Thyroid gland (tissue), 4 donors: ENCODE measurements around the gene TRIM65. TPM values are rescaled to one million over a fixed set of nuclear protein-coding genes. Genes with fewer than 3 reads are reported as not detected.

Source experiments
- DNase-seq, 2 donors: peaks; one replicate each; pipeline ENCODE4 v3.0.0-alpha.2; 2019
- H3K27ac ChIP-seq, 3 donors: fragments of 200-600 bp; sonication (generic); 1 replicate in 2 of 3; 2 replicates in 1 of 3; pipeline ENCODE4 v1.5.1; 2016 to 2019; ENCODE audit warnings: mild to moderate bottlenecking in 1 of 3, moderate library complexity in 1 of 3
- H3K27me3 ChIP-seq: fragments of 200-600 bp; sonication (generic); one replicate; pipeline ENCODE4 v1.5.1; 2019
- H3K36me3 ChIP-seq, 2 donors: fragments of 200-600 bp; sonication (generic); one replicate each; pipeline ENCODE4 v1.5.1; 2016 to 2019
- H3K4me1 ChIP-seq, 2 donors: fragments of 200-600 bp; sonication (generic); one replicate each; pipeline ENCODE4 v1.5.1; 2017 to 2019
- H3K4me3 ChIP-seq, 3 donors: fragments of 200-600 bp; sonication (generic); replicated peaks in 1 of 3; 1 replicate in 2 of 3; 2 replicates in 1 of 3; pipeline ENCODE4 v1.5.1; 2016; ENCODE audit warnings: mild to moderate bottlenecking in 1 of 3
- H3K9me3 ChIP-seq: fragments of 200-600 bp; sonication (generic); one replicate; pipeline ENCODE4 v1.5.1; 2017
- CTCF ChIP-seq, 6 experiments: fragments of 200-600 bp in 3 of 6; fragments of 450-650 bp in 3 of 6; sonication (generic) in 3 of 6; IDR thresholded peaks; one replicate each; pipeline ENCODE4 v1.5.1; 2016 to 2019; ENCODE audit warnings: antibody characterized with exemption in 6 of 6, mild to moderate bottlenecking in 2 of 6, inconsistent platforms in 1 of 6, moderate library complexity in 1 of 6
- POLR2A ChIP-seq, 2 donors: fragments of 450-650 bp; IDR thresholded peaks; one replicate each; pipeline ENCODE4 v1.6.1; 2017; ENCODE audit warnings: antibody characterized with exemption in 2 of 2, mild to moderate bottlenecking in 2 of 2, moderate library complexity in 1 of 2
- WGBS, 2 donors: methylation state at CpG; one replicate each; pipeline ENCODE4 v1.1.5; 2017; 5-methylcytosine and 5-hydroxymethylcytosine counted together
- intact Hi-C: fragments of 100-400 bp; cut with DNase I; formaldehyde crosslinking; loops from one replicate; pipeline ENCODE4 v1.15.1; 2023
- total RNA-seq, 4 donors: library from RNA; depleted of rRNA; stranded (reverse); fragments of >200 nt; gene quantifications; one replicate each; pipeline ENCODE4 v1.2.3, GENCODE V29; 2016

The TRIM65 gene
- total RNA-seq, 4 donors from 2014 or later = 23.0 to 39.4 (median 31.8) TPM

GRCh38 chr17:75927286-75927922 is 30.7 kb upstream of the TRIM65 start:
- no peak for DNase-seq
- Histone ChIP-seq H3K4me3 (no peak overlapping the region), H3K9me3 (no peaks in the 10 kb centered on the region), H3K36me3 (no peaks in the 10 kb centered on the region), H3K27me3 (no peaks in the 10 kb centered on the region), H3K4me1 (peaks cover 19 to 34% of the 10 kb centered on the region in 2 donors), H3K27ac (no peak overlapping the region)
- TF ChIP-seq CTCF (IDR thresholded peaks at IDR 0.05) = peak in 3 of 6 experiments; percentile 6 to 21 (median 11)
- no peak for TF ChIP-seq POLR2A (IDR thresholded peaks at IDR 0.05)
- WGBS, 2 donors = 70 to 79% methylated on average over 3 to 6 of the region's 6 CpGs
- intact Hi-C loops = no loop called here

GRCh38 chr17:75926456-75926855 is 29.7 kb upstream of the TRIM65 start:
- no peak overlapping the region for H3K27ac ChIP-seq
- intact Hi-C loops = no loop called here
- WGBS, 2 donors = 91 to 95% methylated on average over 4 of the region's 4 CpGs
- H3K4me3 ChIP-seq = no peak overlapping the region
- no peak for DNase-seq
- H3K36me3 ChIP-seq = no peaks in the 10 kb centered on the region
- H3K9me3 ChIP-seq = no peaks in the 10 kb centered on the region
- no peaks in the 10 kb centered on the region for H3K27me3 ChIP-seq
- peaks cover 25 to 44% of the 10 kb centered on the region in 2 donors for H3K4me1 ChIP-seq
- TF ChIP-seq POLR2A (IDR thresholded peaks at IDR 0.05) (no peak), CTCF (IDR thresholded peaks at IDR 0.05) (no peak)

DNA sequence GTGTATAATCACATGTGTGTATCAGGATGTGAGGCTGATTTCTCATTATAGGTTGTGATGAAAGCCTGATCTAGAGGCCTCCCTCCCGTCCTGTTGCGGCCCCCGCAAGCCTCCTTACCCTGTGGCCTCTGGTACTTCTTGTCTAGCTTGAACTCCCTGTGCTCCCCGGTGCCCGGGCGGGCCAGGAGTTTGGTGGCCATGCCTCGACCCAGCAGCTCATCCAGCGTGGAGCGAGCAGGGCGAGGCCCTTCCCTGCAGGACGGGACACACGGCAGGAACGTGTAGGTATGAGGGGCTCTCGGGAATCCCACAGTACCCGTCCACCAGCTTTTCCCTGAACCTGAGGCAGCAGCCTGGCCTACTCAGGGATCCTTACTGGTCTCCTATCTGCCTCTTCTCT is 29.2 kb upstream of the TRIM65 start:
- Histone ChIP-seq H3K36me3 (no peaks in the 10 kb centered on the region), H3K9me3 (no peaks in the 10 kb centered on the region), H3K4me3 (no peak overlapping the region), H3K4me1 (peaks cover 25 to 45% of the 10 kb centered on the region in 2 donors), H3K27me3 (no peaks in the 10 kb centered on the region), H3K27ac (no peak overlapping the region)
- WGBS, 2 donors = 97% methylated on average over 15 of the region's 15 CpGs
- TF ChIP-seq CTCF (IDR thresholded peaks at IDR 0.05) = no peak
- no peak for TF ChIP-seq POLR2A (IDR thresholded peaks at IDR 0.05)
- DNase-seq = no peak
- intact Hi-C loops = no loop called here

DNA sequence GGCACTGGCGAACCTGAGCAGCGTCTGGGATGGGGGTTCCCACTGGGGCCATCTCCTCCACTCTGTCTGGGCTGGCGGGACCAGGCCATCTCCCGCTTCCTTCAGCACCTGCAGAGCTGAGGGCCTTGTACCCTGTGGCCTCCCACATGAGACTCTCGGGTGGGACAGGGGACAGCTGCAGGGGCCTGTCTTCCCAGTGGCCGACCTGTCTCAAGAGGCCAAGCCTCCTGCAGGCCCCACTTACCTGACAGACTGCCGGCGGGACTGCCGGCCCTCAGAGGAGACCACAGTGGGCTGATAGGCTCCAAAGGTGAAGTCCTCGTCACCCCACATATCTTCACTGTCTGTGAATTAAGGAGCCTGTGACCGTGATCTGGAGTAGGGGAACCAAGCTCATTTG is 28.4 kb upstream of the TRIM65 start:
- Histone ChIP-seq H3K27me3 (no peaks in the 10 kb centered on the region), H3K4me1 (peaks cover 28 to 46% of the 10 kb centered on the region in 2 donors), H3K4me3 (no peak overlapping the region), H3K36me3 (no peaks in the 10 kb centered on the region), H3K9me3 (no peaks in the 10 kb centered on the region), H3K27ac (no peak overlapping the region)
- DNase-seq = no peak
- TF ChIP-seq CTCF (IDR thresholded peaks at IDR 0.05) = no peak
- no peak for TF ChIP-seq POLR2A (IDR thresholded peaks at IDR 0.05)
- intact Hi-C loops = no loop called here
- 96 to 97% methylated on average over 8 of the region's 11 CpGs for WGBS, 2 donors

DNA sequence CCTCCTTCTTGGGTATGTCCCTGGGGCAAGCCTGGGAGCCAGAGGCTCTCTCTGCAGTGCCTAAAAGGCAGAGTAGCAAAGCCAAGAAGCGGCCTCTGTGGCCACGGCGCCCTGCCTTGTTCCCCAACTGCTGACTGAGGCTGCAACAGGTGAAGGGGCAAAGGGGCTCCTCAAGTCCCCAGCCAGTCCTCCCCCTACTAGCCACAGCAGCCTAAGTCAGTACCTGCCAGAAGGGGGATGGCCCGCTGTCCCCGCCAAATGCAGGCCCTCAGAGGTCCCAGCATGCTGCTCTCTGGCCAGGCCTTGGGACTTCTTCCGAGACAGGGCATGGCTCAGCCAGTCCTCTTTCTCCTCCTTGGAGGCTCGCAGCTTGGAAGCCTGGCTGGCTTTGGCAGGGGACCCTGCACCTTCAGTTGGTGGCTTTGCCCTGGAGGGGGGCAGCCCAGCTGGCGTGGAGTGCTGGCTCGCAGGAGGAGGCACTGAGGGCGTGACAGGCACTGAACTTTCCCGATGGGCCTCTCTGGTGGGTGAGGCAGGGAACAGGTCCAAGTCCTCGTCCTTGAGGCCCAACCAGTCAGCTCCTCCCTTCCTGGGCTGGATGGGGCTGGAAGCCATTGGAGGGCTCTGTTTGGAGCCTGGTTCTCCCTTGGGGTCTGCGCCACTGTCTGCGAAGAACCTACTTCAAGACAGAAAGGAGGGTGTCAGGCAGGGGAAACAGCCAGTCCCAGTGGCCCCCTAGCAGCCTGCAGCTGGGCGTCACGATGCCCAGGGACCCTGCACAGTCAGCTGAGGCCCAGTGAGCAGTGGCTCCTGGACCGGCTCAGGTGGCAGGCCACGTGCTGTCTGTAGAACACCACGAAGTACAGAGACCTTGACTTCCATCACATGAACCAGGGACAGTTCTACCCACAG is 26.5 kb upstream of the TRIM65 start:
- Histone ChIP-seq H3K4me1 (peaks cover 32 to 45% of the 10 kb centered on the region in 2 donors), H3K36me3 (peaks cover 0 to under 1% of the 10 kb centered on the region in 2 donors), H3K27ac (peak overlapping the region; percentile 44 to 76 (median 72)), H3K9me3 (no peaks in the 10 kb centered on the region), H3K27me3 (no peaks in the 10 kb centered on the region), H3K4me3 (no peak overlapping the region)
- intact Hi-C loops = no loop called here
- no peak for TF ChIP-seq CTCF (IDR thresholded peaks at IDR 0.05)
- TF ChIP-seq POLR2A (IDR thresholded peaks at IDR 0.05) = no peak
- DNase-seq = peak; percentile 77 to 79
- 66 to 78% methylated on average over 9 to 14 of the region's 19 CpGs for WGBS, 2 donors
